Measurements from ENCODE around the gene PRKCH. TPM values are rescaled to one million over a fixed set of nuclear protein-coding genes. Genes with fewer than 3 reads are reported as not detected.

Gene PRKCH
- total RNA-seq, 1 experiment from 2014 or later, result 10.3 TPM

DNA sequence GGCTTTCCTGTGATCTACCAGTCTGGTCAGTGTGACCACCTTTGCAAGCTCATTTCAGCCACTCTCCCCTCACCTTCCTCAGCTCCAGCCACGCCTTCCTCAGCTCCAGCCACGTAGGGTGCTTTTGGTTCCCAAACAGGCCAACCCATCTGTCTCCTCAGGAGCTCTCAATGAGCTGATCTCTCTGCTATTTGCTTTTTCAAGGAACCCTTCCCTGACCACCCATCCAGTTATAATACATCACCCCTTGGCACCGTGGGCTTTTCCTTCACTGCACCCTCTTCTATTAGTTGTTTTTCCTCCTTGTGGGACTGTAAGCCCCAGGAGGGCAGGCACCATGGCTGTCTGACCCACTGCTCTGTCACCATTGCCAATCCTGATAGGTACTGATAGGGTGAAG lies 2.3 kb upstream of the PRKCH start:
- no peak overlapping the region for H3K4me3 Mint-ChIP-seq
- ATAC-seq, result no peak
- peaks cover 11% of the 10 kb centered on the region for H3K4me1 Mint-ChIP-seq
- H3K27me3 Mint-ChIP-seq (ENCODE audit: low read depth), result peaks cover 32% of the 10 kb centered on the region
- no peak overlapping the region for H3K27ac Mint-ChIP-seq
- POLR2A ChIA-PET, result no interaction called here
- H3K9me3 Mint-ChIP-seq, result peaks cover 8% of the 10 kb centered on the region
- H3K36me3 Mint-ChIP-seq, result no peaks in the 10 kb centered on the region; the same call in none of the 2 replicates
- CTCF ChIA-PET, result interaction anchor here (1.0 kb wide), 1 partner anchor 10 kb away, joined by 3 read pairs; no protein-coding TSS in a partner anchor
- TF ChIP-seq ZNF416 (CRISPR knock-in tag; IDR thresholded peaks at IDR 0.05), result no peak
- TF ChIP-seq CREM (CRISPR knock-in tag; IDR thresholded peaks at IDR 0.05), result no peak
- TF ChIP-seq, protein P1, sequence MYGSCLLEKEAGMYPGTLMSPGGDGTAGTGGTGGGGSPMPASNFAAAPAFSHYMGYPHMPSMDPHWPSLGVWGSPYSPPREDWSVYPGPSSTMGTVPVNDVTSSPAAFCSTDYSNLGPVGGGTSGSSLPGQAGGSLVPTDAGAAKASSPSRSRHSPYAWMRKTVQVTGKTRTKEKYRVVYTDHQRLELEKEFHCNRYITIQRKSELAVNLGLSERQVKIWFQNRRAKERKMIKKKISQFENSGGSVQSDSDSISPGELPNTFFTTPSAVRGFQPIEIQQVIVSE (CRISPR knock-in tag; IDR thresholded peaks at IDR 0.05; ENCODE audit: borderline replicate concordance), result no peak
- TF ChIP-seq SP1 (CRISPR knock-in tag; conservative IDR thresholded peaks at IDR 0.05), result no peak
- TF ChIP-seq FOXJ3 (CRISPR knock-in tag; IDR thresholded peaks at IDR 0.05; ENCODE audit: borderline replicate concordance), result no peak
- TF ChIP-seq ZNF121 (CRISPR knock-in tag; IDR thresholded peaks at IDR 0.05), result no peak
- no peak for TF ChIP-seq JUN (CRISPR knock-in tag; IDR thresholded peaks at IDR 0.05)
- TF ChIP-seq NFE2L1 (CRISPR knock-in tag; IDR thresholded peaks at IDR 0.05), result no peak
- TF ChIP-seq, protein P2, sequence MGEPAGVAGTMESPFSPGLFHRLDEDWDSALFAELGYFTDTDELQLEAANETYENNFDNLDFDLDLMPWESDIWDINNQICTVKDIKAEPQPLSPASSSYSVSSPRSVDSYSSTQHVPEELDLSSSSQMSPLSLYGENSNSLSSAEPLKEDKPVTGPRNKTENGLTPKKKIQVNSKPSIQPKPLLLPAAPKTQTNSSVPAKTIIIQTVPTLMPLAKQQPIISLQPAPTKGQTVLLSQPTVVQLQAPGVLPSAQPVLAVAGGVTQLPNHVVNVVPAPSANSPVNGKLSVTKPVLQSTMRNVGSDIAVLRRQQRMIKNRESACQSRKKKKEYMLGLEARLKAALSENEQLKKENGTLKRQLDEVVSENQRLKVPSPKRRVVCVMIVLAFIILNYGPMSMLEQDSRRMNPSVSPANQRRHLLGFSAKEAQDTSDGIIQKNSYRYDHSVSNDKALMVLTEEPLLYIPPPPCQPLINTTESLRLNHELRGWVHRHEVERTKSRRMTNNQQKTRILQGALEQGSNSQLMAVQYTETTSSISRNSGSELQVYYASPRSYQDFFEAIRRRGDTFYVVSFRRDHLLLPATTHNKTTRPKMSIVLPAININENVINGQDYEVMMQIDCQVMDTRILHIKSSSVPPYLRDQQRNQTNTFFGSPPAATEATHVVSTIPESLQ (CRISPR knock-in tag; IDR thresholded peaks at IDR 0.05), result no peak
- no peak for TF ChIP-seq RELA (CRISPR knock-in tag; IDR thresholded peaks at IDR 0.05; ENCODE audit: borderline replicate concordance)
- TF ChIP-seq, protein P3, sequence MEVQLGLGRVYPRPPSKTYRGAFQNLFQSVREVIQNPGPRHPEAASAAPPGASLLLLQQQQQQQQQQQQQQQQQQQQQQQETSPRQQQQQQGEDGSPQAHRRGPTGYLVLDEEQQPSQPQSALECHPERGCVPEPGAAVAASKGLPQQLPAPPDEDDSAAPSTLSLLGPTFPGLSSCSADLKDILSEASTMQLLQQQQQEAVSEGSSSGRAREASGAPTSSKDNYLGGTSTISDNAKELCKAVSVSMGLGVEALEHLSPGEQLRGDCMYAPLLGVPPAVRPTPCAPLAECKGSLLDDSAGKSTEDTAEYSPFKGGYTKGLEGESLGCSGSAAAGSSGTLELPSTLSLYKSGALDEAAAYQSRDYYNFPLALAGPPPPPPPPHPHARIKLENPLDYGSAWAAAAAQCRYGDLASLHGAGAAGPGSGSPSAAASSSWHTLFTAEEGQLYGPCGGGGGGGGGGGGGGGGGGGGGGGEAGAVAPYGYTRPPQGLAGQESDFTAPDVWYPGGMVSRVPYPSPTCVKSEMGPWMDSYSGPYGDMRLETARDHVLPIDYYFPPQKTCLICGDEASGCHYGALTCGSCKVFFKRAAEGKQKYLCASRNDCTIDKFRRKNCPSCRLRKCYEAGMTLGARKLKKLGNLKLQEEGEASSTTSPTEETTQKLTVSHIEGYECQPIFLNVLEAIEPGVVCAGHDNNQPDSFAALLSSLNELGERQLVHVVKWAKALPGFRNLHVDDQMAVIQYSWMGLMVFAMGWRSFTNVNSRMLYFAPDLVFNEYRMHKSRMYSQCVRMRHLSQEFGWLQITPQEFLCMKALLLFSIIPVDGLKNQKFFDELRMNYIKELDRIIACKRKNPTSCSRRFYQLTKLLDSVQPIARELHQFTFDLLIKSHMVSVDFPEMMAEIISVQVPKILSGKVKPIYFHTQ (CRISPR knock-in tag; IDR thresholded peaks at IDR 0.05), result no peak
- TF ChIP-seq, protein P4, sequence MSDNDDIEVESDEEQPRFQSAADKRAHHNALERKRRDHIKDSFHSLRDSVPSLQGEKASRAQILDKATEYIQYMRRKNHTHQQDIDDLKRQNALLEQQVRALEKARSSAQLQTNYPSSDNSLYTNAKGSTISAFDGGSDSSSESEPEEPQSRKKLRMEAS (CRISPR knock-in tag; IDR thresholded peaks at IDR 0.05), result no peak
- no peak for TF ChIP-seq ESRRA (CRISPR knock-in tag; IDR thresholded peaks at IDR 0.05; ENCODE audit: borderline replicate concordance)
- TF ChIP-seq, protein P5, sequence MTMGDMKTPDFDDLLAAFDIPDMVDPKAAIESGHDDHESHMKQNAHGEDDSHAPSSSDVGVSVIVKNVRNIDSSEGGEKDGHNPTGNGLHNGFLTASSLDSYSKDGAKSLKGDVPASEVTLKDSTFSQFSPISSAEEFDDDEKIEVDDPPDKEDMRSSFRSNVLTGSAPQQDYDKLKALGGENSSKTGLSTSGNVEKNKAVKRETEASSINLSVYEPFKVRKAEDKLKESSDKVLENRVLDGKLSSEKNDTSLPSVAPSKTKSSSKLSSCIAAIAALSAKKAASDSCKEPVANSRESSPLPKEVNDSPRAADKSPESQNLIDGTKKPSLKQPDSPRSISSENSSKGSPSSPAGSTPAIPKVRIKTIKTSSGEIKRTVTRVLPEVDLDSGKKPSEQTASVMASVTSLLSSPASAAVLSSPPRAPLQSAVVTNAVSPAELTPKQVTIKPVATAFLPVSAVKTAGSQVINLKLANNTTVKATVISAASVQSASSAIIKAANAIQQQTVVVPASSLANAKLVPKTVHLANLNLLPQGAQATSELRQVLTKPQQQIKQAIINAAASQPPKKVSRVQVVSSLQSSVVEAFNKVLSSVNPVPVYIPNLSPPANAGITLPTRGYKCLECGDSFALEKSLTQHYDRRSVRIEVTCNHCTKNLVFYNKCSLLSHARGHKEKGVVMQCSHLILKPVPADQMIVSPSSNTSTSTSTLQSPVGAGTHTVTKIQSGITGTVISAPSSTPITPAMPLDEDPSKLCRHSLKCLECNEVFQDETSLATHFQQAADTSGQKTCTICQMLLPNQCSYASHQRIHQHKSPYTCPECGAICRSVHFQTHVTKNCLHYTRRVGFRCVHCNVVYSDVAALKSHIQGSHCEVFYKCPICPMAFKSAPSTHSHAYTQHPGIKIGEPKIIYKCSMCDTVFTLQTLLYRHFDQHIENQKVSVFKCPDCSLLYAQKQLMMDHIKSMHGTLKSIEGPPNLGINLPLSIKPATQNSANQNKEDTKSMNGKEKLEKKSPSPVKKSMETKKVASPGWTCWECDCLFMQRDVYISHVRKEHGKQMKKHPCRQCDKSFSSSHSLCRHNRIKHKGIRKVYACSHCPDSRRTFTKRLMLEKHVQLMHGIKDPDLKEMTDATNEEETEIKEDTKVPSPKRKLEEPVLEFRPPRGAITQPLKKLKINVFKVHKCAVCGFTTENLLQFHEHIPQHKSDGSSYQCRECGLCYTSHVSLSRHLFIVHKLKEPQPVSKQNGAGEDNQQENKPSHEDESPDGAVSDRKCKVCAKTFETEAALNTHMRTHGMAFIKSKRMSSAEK (CRISPR knock-in tag; IDR thresholded peaks at IDR 0.05; ENCODE audit: borderline replicate concordance), result no peak
- no peak for TF ChIP-seq ZNF423 (CRISPR knock-in tag; IDR thresholded peaks at IDR 0.05)
- TF ChIP-seq ZNF317 (CRISPR knock-in tag; IDR thresholded peaks at IDR 0.05; ENCODE audit: borderline replicate concordance, low read depth), result no peak
- TF ChIP-seq, protein P6, sequence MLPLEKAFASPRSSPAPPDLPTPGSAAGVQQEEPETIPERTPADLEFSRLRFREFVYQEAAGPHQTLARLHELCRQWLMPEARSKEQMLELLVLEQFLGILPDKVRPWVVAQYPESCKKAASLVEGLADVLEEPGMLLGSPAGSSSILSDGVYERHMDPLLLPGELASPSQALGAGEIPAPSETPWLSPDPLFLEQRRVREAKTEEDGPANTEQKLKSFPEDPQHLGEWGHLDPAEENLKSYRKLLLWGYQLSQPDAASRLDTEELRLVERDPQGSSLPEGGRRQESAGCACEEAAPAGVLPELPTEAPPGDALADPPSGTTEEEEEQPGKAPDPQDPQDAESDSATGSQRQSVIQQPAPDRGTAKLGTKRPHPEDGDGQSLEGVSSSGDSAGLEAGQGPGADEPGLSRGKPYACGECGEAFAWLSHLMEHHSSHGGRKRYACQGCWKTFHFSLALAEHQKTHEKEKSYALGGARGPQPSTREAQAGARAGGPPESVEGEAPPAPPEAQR (CRISPR knock-in tag; IDR thresholded peaks at IDR 0.05), result no peak
- no peak for TF ChIP-seq SMAD3 (CRISPR knock-in tag; IDR thresholded peaks at IDR 0.05; ENCODE audit: borderline replicate concordance)
- TF ChIP-seq TP53 (CRISPR knock-in tag; IDR thresholded peaks at IDR 0.05), result no peak
- DNase-seq (ENCODE audit: low spot score), result no peak

All from WTC11 (cell line).